Thoracic aorta (tissue), 2 donors: ENCODE results near the gene ENTPD1. TPM values are rescaled to one million over a fixed set of nuclear protein-coding genes. Genes with fewer than 3 reads are reported as not detected.
"Not testable (repeated sequence)": the region's sequence is repeated elsewhere in the genome, so short reads cannot be mapped to it uniquely, and the experiment has no call there.

Experiments used
- ATAC-seq: fragments of 150-250 bp; one replicate; pipeline ENCODE4 v1.8.0; 2017; ENCODE audit warnings: low read depth; ENCODE audit not compliant: insufficient number of reproducible peaks, low FRiP score
- DNase-seq: peaks from one replicate; pipeline ENCODE4 v3.0.0-alpha.2; 2020; ENCODE audit warnings: low spot score
- H3K27ac ChIP-seq, 2 donors: fragments of 200-600 bp; sonication (generic); 1 replicate in 1 of 2; 2 replicates in 1 of 2; pipeline ENCODE4 v1.5.1; 2016; ENCODE audit warnings: mild to moderate bottlenecking in 2 of 2, moderate library complexity in 2 of 2
- H3K27me3 ChIP-seq: fragments of 200-600 bp; sonication (generic); replicated peaks from 2 replicates; pipeline ENCODE4 v1.6.0; 2016; ENCODE audit warnings: mild to moderate bottlenecking; ENCODE audit not compliant: insufficient read depth
- H3K36me3 ChIP-seq: fragments of 200-600 bp; sonication (generic); one replicate; pipeline ENCODE4 v1.5.1; 2016
- H3K4me1 ChIP-seq, 2 donors: fragments of 200-600 bp; sonication (generic); 1 replicate in 1 of 2; 2 replicates in 1 of 2; pipeline versions ENCODE4 v1.5.1 to v1.6.0; 2016; ENCODE audit warnings: low read depth in 2 of 2, mild to moderate bottlenecking in 1 of 2; ENCODE audit not compliant: control insufficient read depth in 1 of 2
- H3K4me3 ChIP-seq: fragments of 200-600 bp; sonication (generic); 2 replicates; pipeline ENCODE4 v1.5.1; 2016; ENCODE audit warnings: mild to moderate bottlenecking
- H3K9me3 ChIP-seq: fragments of 200-600 bp; sonication (generic); 2 replicates; pipeline ENCODE4 v1.5.1; 2016
- total RNA-seq, 2 donors: library from RNA; depleted of rRNA; stranded (reverse); fragments of >200 nt; gene quantifications; one replicate each; pipeline versions ENCODE4 v1.1.0 to v1.2.3, GENCODE V29; 2016
- TF ChIP-seq, protein P1 (sequence below): fragments of 200-600 bp; sonication (generic); IDR thresholded peaks from one replicate; pipeline ENCODE4 v1.5.1; 2019; ENCODE audit warnings: antibody characterized with exemption

ENTPD1 gene
- total RNA-seq, 2 donors from 2014 or later: 32.1 to 63.6 TPM

DNA sequence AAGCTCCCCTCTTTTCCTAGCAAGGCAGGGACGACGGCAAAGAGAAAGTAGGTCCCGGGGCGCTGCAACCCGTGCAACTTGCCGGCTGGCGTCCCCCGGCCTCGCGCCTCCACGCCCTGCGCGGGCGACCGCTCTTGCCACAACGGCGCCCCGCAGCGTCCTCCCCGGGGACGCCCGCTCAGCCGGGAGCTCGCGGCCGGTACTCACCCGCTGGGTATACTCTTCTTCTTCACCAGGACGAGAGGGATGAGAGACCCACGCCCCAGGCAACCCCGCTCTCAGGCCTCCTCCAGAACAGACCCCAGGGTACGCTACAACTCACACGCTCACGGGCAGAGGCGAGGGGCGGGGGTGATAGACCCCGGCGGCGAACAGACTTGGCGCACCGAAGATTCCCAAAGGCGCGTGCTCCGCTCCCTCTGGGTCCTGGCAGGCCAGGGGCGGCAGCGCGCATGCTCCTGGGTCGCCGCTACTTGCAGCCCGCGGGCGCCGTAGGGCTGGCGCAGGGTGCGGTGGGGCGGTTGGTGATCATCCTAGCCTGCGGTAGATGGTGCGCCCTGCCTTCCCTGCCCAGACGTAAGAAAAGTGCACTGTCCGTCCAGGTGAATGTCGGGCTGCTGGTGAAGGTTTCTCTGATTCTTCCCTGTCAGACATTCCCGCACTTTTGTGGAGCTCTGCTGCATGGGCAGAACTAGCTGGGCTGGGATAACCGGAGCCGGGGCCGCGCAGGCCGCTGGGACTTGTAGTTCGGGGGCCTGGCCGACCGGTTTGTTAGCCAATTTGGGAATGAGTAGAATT lies 151.7 kb downstream of the ENTPD1 start, which contains the start of gene CC2D2B:
TSS of gene CC2D2B (plus strand) at position 520 of the 798 bp plus-strand sequence. CDS start 3,349 bp downstream, outside the sequence.
- ATAC-seq: peak; percentile 71
- peak within 1 kb of the TSS; percentile 83 to 89 for H3K27ac ChIP-seq
- H3K4me3 ChIP-seq: peak within 1 kb of the TSS; percentile 87
- H3K36me3 ChIP-seq: no peaks in the 10 kb centered on the region
- H3K27me3 ChIP-seq: no peaks in the 10 kb centered on the region
- no peaks in the 10 kb centered on the region for H3K9me3 ChIP-seq
- TF ChIP-seq, protein P1, sequence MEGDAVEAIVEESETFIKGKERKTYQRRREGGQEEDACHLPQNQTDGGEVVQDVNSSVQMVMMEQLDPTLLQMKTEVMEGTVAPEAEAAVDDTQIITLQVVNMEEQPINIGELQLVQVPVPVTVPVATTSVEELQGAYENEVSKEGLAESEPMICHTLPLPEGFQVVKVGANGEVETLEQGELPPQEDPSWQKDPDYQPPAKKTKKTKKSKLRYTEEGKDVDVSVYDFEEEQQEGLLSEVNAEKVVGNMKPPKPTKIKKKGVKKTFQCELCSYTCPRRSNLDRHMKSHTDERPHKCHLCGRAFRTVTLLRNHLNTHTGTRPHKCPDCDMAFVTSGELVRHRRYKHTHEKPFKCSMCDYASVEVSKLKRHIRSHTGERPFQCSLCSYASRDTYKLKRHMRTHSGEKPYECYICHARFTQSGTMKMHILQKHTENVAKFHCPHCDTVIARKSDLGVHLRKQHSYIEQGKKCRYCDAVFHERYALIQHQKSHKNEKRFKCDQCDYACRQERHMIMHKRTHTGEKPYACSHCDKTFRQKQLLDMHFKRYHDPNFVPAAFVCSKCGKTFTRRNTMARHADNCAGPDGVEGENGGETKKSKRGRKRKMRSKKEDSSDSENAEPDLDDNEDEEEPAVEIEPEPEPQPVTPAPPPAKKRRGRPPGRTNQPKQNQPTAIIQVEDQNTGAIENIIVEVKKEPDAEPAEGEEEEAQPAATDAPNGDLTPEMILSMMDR: no peak
- peak; percentile 55 for DNase-seq
- peaks cover 11 to 30% of the 10 kb centered on the region in 2 donors for H3K4me1 ChIP-seq

DNA sequence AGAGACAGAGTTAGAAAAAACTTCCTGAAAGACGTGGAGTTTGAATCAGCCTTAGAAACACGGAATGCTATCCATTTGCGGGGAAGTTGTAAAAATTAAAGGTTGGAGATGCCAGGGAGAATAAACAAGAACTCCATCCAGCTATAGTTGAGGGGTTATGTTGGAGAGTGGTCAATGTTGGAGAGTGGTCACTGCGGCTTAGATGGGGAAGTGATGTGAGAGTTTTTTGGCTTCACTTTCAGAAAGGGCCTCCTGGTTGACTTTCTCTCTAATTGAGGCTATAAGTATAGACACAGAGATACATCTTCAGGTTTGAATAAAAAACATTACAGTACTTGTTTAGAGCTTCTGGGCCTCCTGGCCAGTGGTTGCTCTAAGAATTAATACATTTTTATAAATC lies 152.5 kb downstream of the ENTPD1 start:
- H3K27ac ChIP-seq: peak overlapping the region; percentile 34 to 83
- DNase-seq (no peak), ATAC-seq (no peak)
- H3K4me3 ChIP-seq: peak overlapping the region; percentile 87
- H3K4me1 ChIP-seq: peaks cover 6 to 22% of the 10 kb centered on the region in 2 donors
- no peaks in the 10 kb centered on the region for H3K27me3 ChIP-seq
- no peaks in the 10 kb centered on the region for H3K36me3 ChIP-seq
- TF ChIP-seq, protein P1: no peak
- H3K9me3 ChIP-seq: no peaks in the 10 kb centered on the region

DNA sequence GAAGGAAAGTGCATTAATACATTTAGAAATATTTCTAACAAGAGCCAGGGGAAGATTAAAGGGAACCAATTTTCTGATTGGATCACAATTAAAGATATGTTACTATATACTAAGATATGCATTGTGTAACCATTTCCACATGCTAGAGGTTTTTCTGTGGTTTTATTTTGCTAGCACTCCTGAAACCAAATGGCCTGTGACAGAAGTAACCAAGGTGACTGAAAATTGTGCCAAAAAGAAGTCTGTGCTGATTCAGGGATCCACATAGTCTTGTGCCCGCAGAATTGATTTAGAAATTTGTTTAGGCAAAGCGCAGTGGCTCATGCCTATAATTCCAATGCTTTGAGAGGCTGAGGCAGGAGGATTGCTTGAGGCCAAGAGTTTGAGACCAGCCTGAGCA lies 153.6 kb downstream of the ENTPD1 start:
- DNase-seq: no peak
- Histone ChIP-seq H3K27ac (no peak overlapping the region), H3K9me3 (no peaks in the 10 kb centered on the region), H3K4me3 (no peak overlapping the region), H3K36me3 (no peaks in the 10 kb centered on the region), H3K27me3 (no peaks in the 10 kb centered on the region), H3K4me1 (peaks cover 0 to 12% of the 10 kb centered on the region in 2 donors)
- TF ChIP-seq, protein P1: no peak
- ATAC-seq: no peak

DNA sequence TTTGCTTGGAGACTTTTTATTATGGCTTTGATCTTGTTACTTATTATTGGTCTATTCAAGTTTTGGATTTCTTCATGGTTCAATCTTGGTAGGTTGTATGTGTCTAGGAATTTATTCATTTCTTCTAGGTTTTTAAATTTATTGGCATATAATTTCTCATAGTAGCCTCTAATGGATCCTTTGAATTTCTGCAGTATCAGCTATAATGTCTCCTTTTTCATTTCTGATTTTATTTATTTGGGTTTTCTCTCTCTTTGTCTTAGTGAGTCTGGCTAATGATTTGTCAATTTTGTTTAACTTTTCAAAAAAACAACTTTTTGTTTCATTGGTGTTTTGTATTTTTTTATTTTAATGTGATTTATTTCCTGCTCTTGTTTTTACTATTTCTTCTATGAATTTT lies 160.1 kb downstream of the ENTPD1 start:
- DNase-seq, ATAC-seq, H3K27ac ChIP-seq, H3K27me3 ChIP-seq, H3K36me3 ChIP-seq, H3K9me3 ChIP-seq, H3K4me1 ChIP-seq, H3K4me3 ChIP-seq: not testable (repeated sequence)

Other genes starting within 250 kb of the ENTPD1 start
- gene SORBS1, start 194.8 kb upstream of the ENTPD1 start, total RNA-seq: 1,000 to 10,000 TPM; 1,110 to 1,659 TPM
- gene ALDH18A1, start 99.5 kb upstream of the ENTPD1 start, total RNA-seq: 10 to 100 TPM; 35.8 to 39.4 TPM
- 10 to 100 TPM; 10.3 to 25.3 TPM for gene TCTN3, start 62.2 kb upstream of the ENTPD1 start, total RNA-seq
- 1 to 10 TPM; 6.2 to 9.8 TPM for gene CC2D2B, start 151.8 kb downstream of the ENTPD1 start, total RNA-seq